Glutamatergic neuron (in vitro differentiated cells): ENCODE measurements around the gene RAB31. TPM values are rescaled to one million over a fixed set of nuclear protein-coding genes. Genes with fewer than 3 reads are reported as not detected.
A peak's percentile ranks its signal among the peaks of the same experiment; 100 is the strongest.

Source experiments
- DNase-seq: peaks from one replicate; pipeline ENCODE4 v3.0.0; 2022
- H3K27ac Mint-ChIP-seq: one replicate; pipeline ENCODE4 v1.8.0; 2020; ENCODE audit warnings: mild to moderate bottlenecking, mixed read lengths, inconsistent platforms; ENCODE audit not compliant: unreplicated experiment
- H3K27me3 Mint-ChIP-seq: one replicate; pipeline ENCODE4 v1.8.0; 2020; ENCODE audit warnings: mild to moderate bottlenecking, moderate library complexity, mixed read lengths, inconsistent platforms; ENCODE audit not compliant: unreplicated experiment
- H3K36me3 Mint-ChIP-seq: one replicate; pipeline ENCODE4 v1.8.0; 2020; ENCODE audit warnings: mild to moderate bottlenecking, mixed read lengths, inconsistent platforms; ENCODE audit not compliant: unreplicated experiment
- H3K4me1 Mint-ChIP-seq: one replicate; pipeline ENCODE4 v1.8.0; 2020; ENCODE audit warnings: mild to moderate bottlenecking, low read depth, mixed read lengths, inconsistent platforms; ENCODE audit not compliant: unreplicated experiment
- H3K4me3 Mint-ChIP-seq: one replicate; pipeline ENCODE4 v1.8.0; 2020; ENCODE audit warnings: mild to moderate bottlenecking, mixed read lengths, inconsistent platforms; ENCODE audit not compliant: unreplicated experiment
- H3K9me3 Mint-ChIP-seq: one replicate; pipeline ENCODE4 v1.8.0; 2020; ENCODE audit warnings: mild to moderate bottlenecking, moderate library complexity, mixed read lengths, inconsistent platforms; ENCODE audit not compliant: unreplicated experiment
- total RNA-seq: library from RNA; stranded (reverse); fragmentation: NEBNext Ultra II Directional; extraction: Animal tissue kit (Norgen Biotek cat#: 25700); gene quantifications from one replicate; pipeline ENCODE4 v1.2.1, GENCODE V29; 2021; ENCODE audit not compliant: unreplicated experiment
- TF ChIP-seq, protein P1 (sequence below): fragments of 200-600 bp; sonication (generic); IDR thresholded peaks from one replicate; pipeline ENCODE4 v1.5.0; 2021; ENCODE audit not compliant: partially characterized antibody, unreplicated experiment

The RAB31 gene
- total RNA-seq, 1 donor from 2014 or later: 4.1 TPM

DNA sequence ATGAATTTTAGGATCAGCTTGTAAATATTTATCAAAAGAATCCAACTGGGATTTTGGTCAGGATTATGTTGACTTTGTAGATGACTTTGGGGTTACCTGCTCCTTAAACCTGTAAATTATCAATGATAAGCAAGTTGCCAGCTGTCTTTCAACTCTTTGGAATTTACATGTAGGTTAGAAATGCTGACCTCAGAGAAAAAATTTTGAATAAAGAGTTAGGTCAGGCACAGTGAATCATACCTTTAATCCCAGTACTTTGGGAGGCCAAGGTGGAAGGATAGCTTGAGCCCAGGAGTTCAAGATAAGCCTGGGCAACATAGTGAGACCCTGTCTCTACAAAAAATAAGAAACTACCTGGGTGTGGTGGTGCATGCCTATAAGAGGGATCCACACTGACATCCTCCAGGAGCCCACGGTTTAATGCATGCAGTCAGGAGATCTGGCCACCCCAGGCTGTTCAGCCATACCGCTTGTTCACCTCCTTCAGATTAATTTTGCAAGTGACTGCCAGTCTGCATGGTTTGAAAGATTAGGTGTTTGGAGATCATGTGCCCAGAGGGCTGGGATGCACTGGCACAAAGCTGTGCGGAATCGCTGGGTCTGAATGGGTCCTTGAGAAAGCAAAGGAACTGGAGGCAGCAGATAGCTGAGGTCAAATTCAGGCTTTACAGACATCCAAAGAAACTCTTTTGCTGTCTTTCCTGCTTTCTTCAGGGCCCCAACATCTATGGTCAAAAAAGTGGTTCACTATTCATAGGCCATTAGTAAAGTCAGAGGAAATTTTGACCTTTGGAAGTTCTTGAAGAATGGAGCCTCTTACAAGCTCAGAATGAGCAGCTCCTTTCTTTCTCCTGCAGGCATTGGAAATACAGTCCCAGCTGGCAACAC, 94.3 kb downstream of the RAB31 start:
- DNase-seq: no peak
- peaks cover 29% of the 10 kb centered on the region for H3K4me1 Mint-ChIP-seq
- H3K4me3 Mint-ChIP-seq: no peak overlapping the region
- H3K27me3 Mint-ChIP-seq: peaks cover 2% of the 10 kb centered on the region
- H3K36me3 Mint-ChIP-seq: peaks cover 10% of the 10 kb centered on the region
- H3K9me3 Mint-ChIP-seq: peaks cover 3% of the 10 kb centered on the region
- TF ChIP-seq, protein P1, sequence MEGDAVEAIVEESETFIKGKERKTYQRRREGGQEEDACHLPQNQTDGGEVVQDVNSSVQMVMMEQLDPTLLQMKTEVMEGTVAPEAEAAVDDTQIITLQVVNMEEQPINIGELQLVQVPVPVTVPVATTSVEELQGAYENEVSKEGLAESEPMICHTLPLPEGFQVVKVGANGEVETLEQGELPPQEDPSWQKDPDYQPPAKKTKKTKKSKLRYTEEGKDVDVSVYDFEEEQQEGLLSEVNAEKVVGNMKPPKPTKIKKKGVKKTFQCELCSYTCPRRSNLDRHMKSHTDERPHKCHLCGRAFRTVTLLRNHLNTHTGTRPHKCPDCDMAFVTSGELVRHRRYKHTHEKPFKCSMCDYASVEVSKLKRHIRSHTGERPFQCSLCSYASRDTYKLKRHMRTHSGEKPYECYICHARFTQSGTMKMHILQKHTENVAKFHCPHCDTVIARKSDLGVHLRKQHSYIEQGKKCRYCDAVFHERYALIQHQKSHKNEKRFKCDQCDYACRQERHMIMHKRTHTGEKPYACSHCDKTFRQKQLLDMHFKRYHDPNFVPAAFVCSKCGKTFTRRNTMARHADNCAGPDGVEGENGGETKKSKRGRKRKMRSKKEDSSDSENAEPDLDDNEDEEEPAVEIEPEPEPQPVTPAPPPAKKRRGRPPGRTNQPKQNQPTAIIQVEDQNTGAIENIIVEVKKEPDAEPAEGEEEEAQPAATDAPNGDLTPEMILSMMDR: no peak
- H3K27ac Mint-ChIP-seq: no peak overlapping the region

DNA sequence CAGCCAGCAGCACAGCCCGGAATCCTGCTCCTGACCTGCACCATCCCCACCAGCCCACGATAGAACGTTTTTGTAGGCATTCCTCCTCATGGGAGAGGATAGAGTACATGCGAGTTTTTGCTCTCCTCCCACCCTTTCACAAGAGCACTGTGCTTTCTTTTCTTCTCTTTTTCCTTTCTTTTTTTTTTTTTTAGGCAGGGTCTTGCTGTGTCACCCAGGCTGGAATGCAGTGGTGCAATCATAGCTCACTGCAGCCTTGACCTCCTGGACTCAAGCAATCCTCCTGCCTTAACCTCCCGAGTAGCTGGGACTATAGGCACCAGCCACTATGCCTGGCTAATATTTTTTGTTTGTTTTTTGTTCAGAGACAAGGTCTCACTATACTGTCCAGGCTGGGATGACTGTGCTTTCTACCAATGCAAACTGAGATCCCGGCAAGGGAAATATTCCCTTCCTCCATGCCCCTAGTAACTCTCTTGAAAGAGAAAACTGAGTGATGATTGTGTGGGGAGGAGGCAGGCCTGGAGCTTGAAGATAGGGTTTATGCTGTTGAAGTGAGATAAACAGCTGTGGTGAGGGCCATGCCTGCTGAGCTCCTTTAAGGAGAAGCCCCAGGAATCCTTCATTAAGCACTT, 95.1 kb downstream of the RAB31 start:
- H3K36me3 Mint-ChIP-seq: peaks cover 10% of the 10 kb centered on the region
- TF ChIP-seq, protein P1: no peak
- no peak for DNase-seq
- no peak overlapping the region for H3K27ac Mint-ChIP-seq
- peaks cover 2% of the 10 kb centered on the region for H3K27me3 Mint-ChIP-seq
- H3K4me1 Mint-ChIP-seq: peaks cover 23% of the 10 kb centered on the region
- no peak overlapping the region for H3K4me3 Mint-ChIP-seq
- peaks cover 3% of the 10 kb centered on the region for H3K9me3 Mint-ChIP-seq

DNA sequence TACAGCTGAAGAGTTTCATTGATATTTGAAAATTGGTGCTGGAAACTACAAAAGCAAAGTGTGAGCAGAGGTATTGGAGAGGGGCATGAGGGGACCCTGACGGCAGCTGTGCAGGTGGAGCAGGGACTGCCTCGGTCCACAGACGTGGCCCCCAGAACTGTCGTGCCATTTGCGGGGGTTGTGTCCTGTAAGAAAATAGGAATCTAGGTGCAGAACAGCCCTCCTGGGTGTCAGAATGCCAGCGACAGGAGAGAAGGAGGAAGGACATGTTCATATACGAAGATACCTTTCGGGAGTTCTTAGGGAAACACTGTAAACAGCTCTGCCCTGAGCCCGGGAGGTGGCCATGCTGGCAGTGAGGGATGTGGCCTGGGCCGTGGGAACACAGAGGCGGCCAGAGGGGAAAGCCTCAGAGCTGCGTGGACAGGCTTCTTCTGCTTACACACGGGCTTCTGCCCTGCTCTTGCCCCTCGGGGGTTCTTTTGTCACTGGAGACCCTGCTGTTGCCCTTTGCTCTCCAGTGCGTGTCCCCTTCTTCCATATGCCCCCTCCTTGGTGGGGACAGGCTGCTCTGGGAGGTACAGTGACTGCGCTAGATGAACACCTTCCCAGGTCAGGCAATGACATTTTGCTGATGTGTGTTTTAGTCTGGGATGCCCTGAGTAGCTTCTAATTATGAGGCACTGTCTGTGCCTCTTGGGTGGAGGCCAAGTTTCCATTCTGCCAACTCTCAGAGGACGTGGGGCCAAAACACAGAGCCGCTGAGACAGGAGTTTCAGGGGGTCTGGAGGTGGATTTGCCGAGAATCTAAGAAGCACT, 95.8 kb downstream of the RAB31 start:
- peaks cover 3% of the 10 kb centered on the region for H3K9me3 Mint-ChIP-seq
- H3K27ac Mint-ChIP-seq: peak overlapping the region; percentile 23
- H3K36me3 Mint-ChIP-seq: peaks cover 10% of the 10 kb centered on the region
- H3K27me3 Mint-ChIP-seq: peaks cover 2% of the 10 kb centered on the region
- H3K4me3 Mint-ChIP-seq: no peak overlapping the region
- peak; percentile 39 for DNase-seq
- H3K4me1 Mint-ChIP-seq: peaks cover 29% of the 10 kb centered on the region
- TF ChIP-seq, protein P1: no peak

DNA sequence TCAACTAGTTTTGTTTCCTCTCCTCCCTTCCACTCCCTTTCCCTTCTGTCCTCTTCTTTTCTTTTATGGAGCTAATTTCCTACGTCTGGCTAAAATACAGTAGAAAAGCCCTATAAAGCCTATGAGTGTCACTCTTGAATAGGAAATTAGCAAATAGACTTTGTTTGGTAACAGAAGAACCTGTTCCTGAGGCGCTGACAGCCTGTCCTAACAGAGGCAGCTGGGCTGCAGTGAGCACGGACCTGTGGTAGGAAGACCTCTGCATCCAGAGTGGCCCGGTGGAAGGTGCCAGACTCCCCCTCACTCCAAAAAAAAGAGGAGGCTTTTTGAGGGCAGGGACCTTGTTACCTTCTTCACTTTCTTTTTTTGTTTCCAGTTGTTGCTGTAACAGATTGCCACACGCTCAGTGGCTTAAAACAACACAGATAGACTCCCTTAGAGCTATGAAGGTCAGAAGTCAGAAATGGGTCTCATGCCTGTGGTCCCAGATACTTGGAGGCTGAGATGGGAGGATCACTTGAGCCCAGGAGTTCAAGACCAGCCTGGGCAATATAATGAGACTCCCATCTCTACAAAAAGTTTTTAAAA, 96.5 kb downstream of the RAB31 start:
- no peak overlapping the region for H3K4me3 Mint-ChIP-seq
- peaks cover 2% of the 10 kb centered on the region for H3K27me3 Mint-ChIP-seq
- TF ChIP-seq, protein P1: no peak
- H3K4me1 Mint-ChIP-seq: peaks cover 32% of the 10 kb centered on the region
- no peak for DNase-seq
- H3K36me3 Mint-ChIP-seq: peaks cover 10% of the 10 kb centered on the region
- peaks cover 3% of the 10 kb centered on the region for H3K9me3 Mint-ChIP-seq
- peak overlapping the region; percentile 23 for H3K27ac Mint-ChIP-seq
